Right cardiac atrium (tissue), 5 donors: ENCODE data around the gene FAM89A. TPM values are rescaled to one million over a fixed set of nuclear protein-coding genes. Genes with fewer than 3 reads are reported as not detected.
"Not testable (repeated sequence)": the region's sequence is repeated elsewhere in the genome, so short reads cannot be mapped to it uniquely, and the experiment has no call there.

Experiments
- ATAC-seq, 2 donors: fragments of 200-7000 bp; cut with Tn5 transposase; one replicate each; pipeline versions ENCODE4 v1.8.0 to v1.9.1; 2020; ENCODE audit warnings: moderate library complexity in 2 of 2, mild to moderate bottlenecking in 1 of 2
- DNase-seq, 3 donors: peaks; one replicate each; pipeline ENCODE4 v3.0.0-alpha.2; 2020
- H3K27ac ChIP-seq: one replicate; pipeline ENCODE4 v1.5.1; 2013; ENCODE audit warnings: mild to moderate bottlenecking, low read length, control low read depth, moderate library complexity
- H3K27me3 ChIP-seq: one replicate; pipeline ENCODE4 v1.6.1; 2013; ENCODE audit not compliant: control insufficient read depth, insufficient read depth
- H3K4me1 ChIP-seq: one replicate; pipeline ENCODE4 v1.6.1; 2013; ENCODE audit warnings: low read length; ENCODE audit not compliant: control insufficient read depth, insufficient read depth
- H3K4me3 ChIP-seq: one replicate; pipeline ENCODE4 v1.5.1; 2013; ENCODE audit warnings: low read length, control low read depth
- H3K9me3 ChIP-seq: one replicate; pipeline ENCODE4 v1.6.1; 2013; ENCODE audit warnings: low read length; ENCODE audit not compliant: control insufficient read depth
- WGBS: extraction: QIAGEN DNeasy Blood & Tissue Kit; methylation state at CpG from one replicate; pipeline ENCODE4 v1.1.7; 2013; 5-methylcytosine and 5-hydroxymethylcytosine counted together
- intact Hi-C, 4 donors: fragments of 100-400 bp; cut with DNase I; formaldehyde crosslinking; loops; one replicate each; pipeline versions ENCODE4 v1.11.0 to v1.14.0; 2022 to 2023
- polyA plus RNA-seq: library from polyadenylated mRNA; stranded (reverse); fragments of 200-250 nt; gene quantifications from one replicate; pipeline ENCODE4 v1.2.3, GENCODE V29; 2013
- total RNA-seq, 4 donors: library from RNA; stranded (reverse); fragmentation: NEBNext Ultra II Directional; extraction: Animal tissue kit (Norgen Biotek cat#: 25700); gene quantifications; one replicate each; pipeline ENCODE4 v1.2.1, GENCODE V29; 2021
- donor health status: healthy with polysubstance abuse.
- donor health status: DM: no; HTN: yes; CAD: no.
- donor health status: DM: no; HTN: no; CAD: no.
- donor health status: DM: no; HTN: yes; CAD: no; lungs with severe emphysema.
- donor health status: DM: yes; HTN: yes; CAD: no.

Gene FAM89A
- total and polyA plus RNA-seq, 5 donors = 2.3 to 7.7 (median 5.6) TPM

DNA sequence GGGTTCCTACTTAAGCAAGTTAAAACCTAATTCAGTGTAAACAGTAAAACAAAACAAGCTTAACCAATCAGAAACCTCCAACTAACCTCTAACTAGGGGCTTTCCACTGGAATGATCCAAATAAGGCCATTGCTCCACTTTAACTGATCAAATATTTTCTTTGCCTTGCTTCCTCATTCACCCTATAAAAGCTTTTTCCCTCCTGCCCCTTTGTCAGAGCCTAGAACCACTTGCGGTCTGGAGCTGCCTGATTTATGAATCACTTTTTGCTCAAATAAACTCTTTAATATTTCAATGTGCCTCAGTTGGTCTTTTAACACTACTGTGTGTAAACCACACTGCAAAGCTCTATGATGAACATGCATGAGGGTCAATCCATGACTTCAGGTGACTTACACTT lies 4.5 kb upstream of the FAM89A start:
- Histone ChIP-seq H3K4me3 (no peak overlapping the region), H3K27ac (no peak overlapping the region), H3K4me1 (no peaks in the 10 kb centered on the region), H3K27me3 (no peaks in the 10 kb centered on the region), H3K9me3 (no peaks in the 10 kb centered on the region)
- DNase-seq (no peak), ATAC-seq (no peak)
- 95% methylated on average over 1 of the region's 1 CpG for WGBS
- intact Hi-C loops = no loop called here

DNA sequence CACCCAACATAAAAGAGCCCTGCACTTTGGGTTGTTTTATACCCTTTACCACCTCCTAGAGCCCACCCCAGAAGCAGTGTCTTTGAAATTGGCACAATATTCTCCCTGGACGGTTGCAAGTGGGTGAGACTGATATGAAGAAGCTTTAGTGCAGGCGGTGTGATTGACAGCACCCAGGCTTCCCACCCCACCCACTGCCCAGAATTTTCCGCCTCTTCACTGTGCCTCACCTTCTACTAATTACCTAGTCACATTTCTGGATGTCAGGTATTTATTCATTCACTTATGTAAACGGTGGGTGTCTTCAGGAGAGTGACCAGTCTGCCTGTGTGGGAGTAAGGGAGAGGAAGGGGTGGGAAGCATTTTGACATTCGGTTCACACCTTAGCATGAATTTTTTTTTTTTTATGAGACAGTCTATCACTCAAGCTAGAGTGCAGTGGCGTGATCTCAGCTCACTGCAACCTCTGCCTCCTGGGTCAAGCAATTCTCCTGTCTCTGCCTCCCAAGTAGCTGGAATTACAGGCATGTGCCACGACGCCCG lies 1.7 kb upstream of the FAM89A start:
- no peak for ATAC-seq
- Histone ChIP-seq H3K27me3 (no peaks in the 10 kb centered on the region), H3K4me1 (no peaks in the 10 kb centered on the region), H3K4me3 (no peak overlapping the region), H3K9me3 (no peaks in the 10 kb centered on the region), H3K27ac (no peak overlapping the region)
- intact Hi-C loops = no loop called here
- no peak for DNase-seq
- 73% methylated on average over 9 of the region's 9 CpGs for WGBS

DNA sequence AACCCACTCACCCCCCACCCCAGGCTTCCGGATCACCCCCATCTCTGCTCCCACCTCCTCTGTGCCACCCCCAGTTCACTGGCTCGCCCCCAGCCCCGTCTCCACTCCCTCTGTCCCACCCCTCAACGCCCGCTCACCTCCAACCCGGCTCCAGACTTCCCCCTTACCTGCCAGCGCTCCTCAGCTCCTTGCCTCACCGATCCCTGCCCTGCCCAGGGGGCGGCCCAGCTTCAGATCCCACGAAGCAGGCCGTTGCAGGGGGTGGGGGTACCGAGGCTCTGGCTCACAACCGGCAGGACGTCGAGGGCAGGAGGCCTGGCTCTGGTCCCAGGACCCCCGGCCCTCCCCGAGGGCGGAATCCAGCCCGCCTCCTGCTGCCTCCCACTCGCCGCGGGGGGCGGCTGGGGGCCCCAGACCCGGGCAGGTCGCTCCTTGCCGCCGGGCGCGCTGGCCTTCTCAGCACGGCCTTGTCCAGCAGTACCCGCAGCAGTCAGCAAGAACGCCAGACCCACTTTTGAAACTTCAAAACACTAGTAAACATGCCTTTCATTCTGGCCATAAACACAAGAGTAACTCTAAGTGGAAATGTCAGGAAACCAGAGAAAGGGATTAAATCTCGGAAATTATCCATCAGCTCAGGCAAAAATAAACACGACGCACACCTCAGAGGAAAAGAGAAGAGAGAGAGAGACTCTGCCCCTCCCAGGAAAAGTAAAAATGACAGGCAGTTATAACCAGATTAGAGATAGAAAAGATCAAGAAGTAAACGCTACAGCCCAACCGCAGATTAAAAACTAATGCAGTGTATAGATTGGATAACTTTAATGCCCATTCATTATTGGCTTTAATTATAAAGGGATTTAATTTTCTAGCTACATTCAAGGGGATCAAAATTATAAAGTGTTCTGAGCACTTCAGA lies 1.0 kb upstream of the FAM89A start:
- intact Hi-C loops = no loop called here
- peak in 2 of 3 donors; percentile 22 to 59 for DNase-seq

DNA sequence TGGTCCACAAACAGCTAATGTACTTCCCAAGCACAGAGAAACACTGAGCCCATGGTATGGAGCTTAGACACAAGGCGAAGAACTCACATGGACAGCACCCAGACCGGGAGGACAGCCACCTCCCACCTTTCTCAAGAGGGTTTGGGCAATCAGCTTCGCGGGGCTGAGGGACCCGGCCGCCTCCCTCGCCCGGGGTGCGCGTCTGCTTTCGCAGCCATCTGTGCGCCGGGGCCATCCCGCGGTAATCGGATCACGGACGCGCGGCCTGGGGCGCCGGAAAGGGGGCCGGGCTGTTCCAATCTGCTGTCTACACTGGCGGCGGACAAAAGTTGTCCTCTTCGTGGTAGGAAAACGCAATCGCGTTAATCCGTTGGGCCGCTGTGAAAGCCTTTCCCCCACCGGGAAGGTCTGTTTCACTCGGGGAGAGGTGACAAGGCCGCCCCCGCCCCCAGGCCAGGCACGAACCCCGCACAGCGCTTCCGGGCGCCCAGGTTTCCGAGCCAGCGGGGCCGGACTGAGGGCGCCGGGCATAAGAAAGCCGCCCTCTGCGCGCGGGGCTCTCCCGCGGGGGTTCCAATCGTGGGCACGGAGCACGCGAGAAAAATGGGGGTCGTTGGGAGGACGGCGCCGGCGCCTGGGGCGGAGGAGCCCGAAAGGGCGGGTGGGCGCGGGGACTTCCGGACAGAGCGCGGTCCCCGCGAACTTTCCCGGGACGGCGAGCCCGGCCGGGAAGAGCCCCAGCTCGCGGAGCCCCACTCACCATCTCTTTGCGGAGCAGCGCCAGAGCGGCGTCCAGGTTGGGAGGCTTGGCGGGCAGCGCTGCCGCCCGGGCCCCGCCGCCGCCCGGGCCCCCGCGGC lies 664 bp downstream of the FAM89A start:
- H3K27me3 ChIP-seq = no peaks in the 10 kb centered on the region
- no peaks in the 10 kb centered on the region for H3K4me1 ChIP-seq
- intact Hi-C loops = no loop called here
- WGBS = under 1% methylated on average over 91 of the region's 91 CpGs
- ATAC-seq = peak; percentile 62 to 66
- DNase-seq = peak; percentile 36 to 74 (median 73)
- H3K4me3 ChIP-seq = peak overlapping the region; percentile 91
- no peaks in the 10 kb centered on the region for H3K9me3 ChIP-seq
- H3K27ac ChIP-seq = no peak overlapping the region

More for the DNA sequence above, 1.0 kb upstream of the FAM89A start:
- H3K27ac ChIP-seq = no peak overlapping the region
- WGBS = 8% methylated on average over 37 of the region's 37 CpGs
- H3K4me3 ChIP-seq = peak overlapping the region; percentile 91
- ATAC-seq = peak; percentile 34 to 35
- H3K9me3 ChIP-seq = no peaks in the 10 kb centered on the region
- no peaks in the 10 kb centered on the region for H3K27me3 ChIP-seq
- H3K4me1 ChIP-seq = no peaks in the 10 kb centered on the region

DNA sequence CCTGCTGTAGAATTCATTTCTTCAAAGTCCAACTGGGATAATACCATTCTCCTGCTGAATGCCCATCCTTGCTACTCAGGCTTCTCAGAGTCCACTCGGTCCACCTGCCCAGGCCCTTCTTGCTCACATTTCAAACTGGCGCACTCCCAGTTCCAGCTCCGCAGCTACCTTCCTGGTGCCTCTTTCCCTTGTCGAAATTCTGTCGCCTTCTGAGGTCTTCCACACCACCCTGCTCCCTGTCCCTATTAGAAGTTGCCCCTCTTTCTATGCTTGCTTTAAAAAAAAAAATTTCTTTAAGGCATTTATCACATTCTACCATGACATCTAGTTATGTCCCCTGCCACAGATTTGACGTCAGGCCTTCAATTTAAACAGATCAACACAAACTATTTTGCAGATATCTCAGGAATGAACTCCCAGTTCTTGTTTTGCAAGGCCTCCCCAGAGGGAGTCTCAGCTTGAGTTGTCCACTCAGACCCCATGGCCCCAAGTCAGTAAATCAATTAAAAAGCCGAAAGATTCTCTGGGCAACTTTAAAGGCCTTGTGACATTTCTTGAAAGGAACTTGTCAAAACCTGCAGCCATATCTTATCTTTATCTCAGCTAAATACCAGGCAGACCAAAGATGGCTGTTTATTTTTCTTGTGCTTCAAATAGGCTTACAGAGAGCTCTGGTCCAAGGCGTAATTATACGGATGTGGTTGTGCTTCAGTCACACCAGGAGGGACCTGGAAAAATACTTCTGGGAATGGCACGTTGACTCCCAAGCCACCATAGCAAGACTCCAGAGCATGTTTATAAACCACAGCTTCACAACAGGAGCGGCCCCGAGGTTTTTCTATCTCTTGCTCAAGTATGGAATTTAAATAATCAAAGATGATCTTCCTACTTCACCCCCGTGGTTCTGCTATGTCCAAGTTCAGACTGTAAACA lies 2.2 kb downstream of the FAM89A start:
- no peak for DNase-seq
- H3K27me3 ChIP-seq = no peaks in the 10 kb centered on the region
- H3K4me3 ChIP-seq = no peak overlapping the region
- no peaks in the 10 kb centered on the region for H3K9me3 ChIP-seq
- ATAC-seq = no peak
- intact Hi-C loops = no loop called here
- whole genome bisulfite sequencing = 91% methylated on average over 13 of the region's 13 CpGs
- H3K4me1 ChIP-seq = no peaks in the 10 kb centered on the region
- no peak overlapping the region for H3K27ac ChIP-seq

DNA sequence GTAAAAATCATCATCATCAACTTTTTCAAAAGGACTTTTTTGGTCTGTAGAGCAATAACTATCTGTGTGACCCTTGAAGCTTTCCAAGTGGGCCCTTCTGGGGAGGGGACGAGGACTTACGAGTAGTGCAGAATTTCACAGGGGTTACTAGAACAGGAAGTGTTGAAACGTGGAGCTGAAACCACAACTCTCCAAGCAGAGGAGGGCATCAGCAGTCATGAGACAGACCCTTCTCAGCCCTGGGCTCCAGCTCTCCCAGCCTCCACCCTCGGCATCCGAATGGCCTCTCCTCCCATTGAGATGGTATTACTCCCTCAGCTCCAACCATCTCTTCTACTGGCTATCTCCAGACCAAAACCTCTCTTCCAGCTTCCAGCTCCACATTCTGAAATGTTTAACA lies 3.6 kb downstream of the FAM89A start:
- Histone ChIP-seq H3K4me3 (no peak overlapping the region), H3K4me1 (no peaks in the 10 kb centered on the region), H3K27ac (no peak overlapping the region), H3K9me3 (no peaks in the 10 kb centered on the region), H3K27me3 (no peaks in the 10 kb centered on the region)
- DNase-seq (no peak), ATAC-seq (no peak)
- WGBS = 73% methylated on average over 5 of the region's 5 CpGs
- intact Hi-C loops = no loop called here

DNA sequence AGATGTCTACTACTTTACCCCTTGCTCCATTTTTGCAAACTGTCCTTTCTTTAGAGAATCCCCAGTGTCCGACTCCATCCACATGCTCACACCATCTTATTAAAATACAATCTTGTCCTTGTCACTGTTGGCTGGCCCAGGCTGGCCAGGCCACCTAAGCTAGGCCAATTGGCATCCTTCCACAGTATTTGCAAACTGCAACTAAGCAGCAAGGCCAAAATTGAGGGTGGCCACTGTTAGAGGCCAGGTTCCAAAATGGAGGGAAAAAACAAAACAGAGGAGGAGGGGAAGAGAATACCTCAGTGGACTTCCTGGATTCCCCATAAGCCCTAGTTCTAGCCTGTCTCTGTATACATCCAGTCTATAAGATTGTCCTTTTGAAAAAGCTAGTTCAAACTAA lies 4.3 kb downstream of the FAM89A start:
- intact Hi-C loops = no loop called here
- no peaks in the 10 kb centered on the region for H3K9me3 ChIP-seq
- ATAC-seq (no peak), DNase-seq (no peak)
- H3K27me3 ChIP-seq = no peaks in the 10 kb centered on the region
- H3K27ac ChIP-seq = no peak overlapping the region
- H3K4me1 ChIP-seq = no peaks in the 10 kb centered on the region
- WGBS = 80% methylated on average over 1 of the region's 1 CpG
- H3K4me3 ChIP-seq = no peak overlapping the region

DNA sequence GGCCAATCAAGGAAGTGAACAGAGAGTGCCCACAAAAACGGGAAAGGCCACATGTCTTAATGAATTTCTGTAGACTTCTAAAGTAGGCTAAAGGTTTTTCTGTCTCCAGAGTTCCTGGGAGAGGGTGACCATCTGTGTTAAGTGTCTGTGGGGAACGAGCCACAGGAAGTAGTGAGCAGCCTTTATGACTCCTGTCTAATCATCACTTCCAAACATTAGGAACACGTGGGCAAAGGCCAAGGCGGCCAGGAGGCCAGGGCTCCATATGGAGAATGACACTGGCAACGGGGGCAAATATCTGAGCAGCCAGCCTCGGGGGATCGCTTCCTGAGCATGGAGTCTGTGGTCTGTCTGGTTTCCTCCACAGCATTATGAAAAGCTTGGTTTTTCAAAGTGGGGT lies 7.1 kb downstream of the FAM89A start:
- H3K4me1 ChIP-seq = no peaks in the 10 kb centered on the region
- no peak overlapping the region for H3K4me3 ChIP-seq
- no peaks in the 10 kb centered on the region for H3K9me3 ChIP-seq
- 49% methylated on average over 7 of the region's 7 CpGs for WGBS
- no peaks in the 10 kb centered on the region for H3K27me3 ChIP-seq
- DNase-seq = no peak
- H3K27ac ChIP-seq = no peak overlapping the region
- no peak for ATAC-seq
- intact Hi-C loops = no loop called here

DNA sequence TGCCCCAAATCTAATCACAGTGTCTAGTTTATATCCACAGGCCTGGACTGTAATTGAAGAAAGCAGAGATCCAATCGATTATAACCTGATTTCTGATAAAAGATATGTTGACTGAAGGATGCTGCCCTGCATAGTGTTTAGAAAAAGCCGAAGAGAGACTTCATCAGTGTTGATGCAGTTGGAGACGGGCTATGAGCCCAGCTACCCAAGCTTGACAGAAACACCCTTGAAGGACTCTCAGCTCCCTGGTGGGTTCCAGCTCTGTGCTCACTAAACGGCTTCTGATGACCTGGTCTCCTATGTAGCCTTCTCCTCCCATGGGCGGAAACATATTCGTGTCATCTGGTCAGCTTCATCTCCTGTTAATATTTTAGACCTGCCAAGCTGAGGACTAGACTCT lies 10.2 kb downstream of the FAM89A start:
- DNase-seq (no peak), ATAC-seq (no peak)
- 90% methylated on average over 6 of the region's 6 CpGs for WGBS
- Histone ChIP-seq H3K4me1 (no peaks in the 10 kb centered on the region), H3K4me3 (no peak overlapping the region), H3K9me3 (no peaks in the 10 kb centered on the region), H3K27me3 (no peaks in the 10 kb centered on the region), H3K27ac (no peak overlapping the region)
- intact Hi-C loops = no loop called here

DNA sequence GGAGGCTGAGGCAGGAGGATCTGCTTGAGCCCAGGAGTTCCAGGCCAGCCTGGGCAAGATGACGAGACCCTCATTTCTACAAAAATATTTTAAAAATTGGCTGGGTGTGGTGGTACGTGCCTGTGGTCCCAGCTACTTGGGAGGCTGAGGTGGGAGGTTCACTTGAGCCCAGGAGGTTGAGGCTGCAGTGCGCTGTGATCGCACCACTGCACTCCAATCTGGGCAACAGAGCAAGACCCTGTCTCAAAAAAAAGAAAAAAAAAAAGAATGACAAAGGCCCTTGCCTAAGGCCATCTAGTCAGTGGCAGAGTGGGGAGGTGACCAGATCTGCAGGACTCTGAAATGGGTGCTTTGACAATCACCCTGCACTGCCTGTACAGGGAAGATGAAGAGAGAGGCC lies 10.8 kb downstream of the FAM89A start:
- DNase-seq, ATAC-seq, H3K9me3 ChIP-seq, H3K4me1 ChIP-seq, H3K27ac ChIP-seq, H3K27me3 ChIP-seq, intact Hi-C loops, H3K4me3 ChIP-seq: not testable (repeated sequence)
- WGBS = 96% methylated on average over 4 of the region's 4 CpGs
